Upper lobe of left lung (tissue), 6 donors: ENCODE results near the gene CYP26B1. TPM values are rescaled to one million over a fixed set of nuclear protein-coding genes. Genes with fewer than 3 reads are reported as not detected.

ENCODE experiments used
- ATAC-seq, 2 donors: fragments of 200-7000 bp; cut with Tn5 transposase; one replicate each; pipeline ENCODE4 v1.9.1; 2022; ENCODE audit warnings: mild to moderate bottlenecking in 2 of 2, moderate library complexity in 2 of 2; ENCODE audit not compliant: low FRiP score in 2 of 2
- DNase-seq, 2 donors: peaks; one replicate each; pipeline ENCODE4 v3.0.0-alpha.2; 2019 to 2020
- H3K27ac ChIP-seq, 4 donors: fragments of 200-600 bp; sonication (generic); one replicate each; pipeline ENCODE4 v1.5.1; 2016 to 2019
- H3K27me3 ChIP-seq, 4 donors: fragments of 200-600 bp; sonication (generic); one replicate each; pipeline ENCODE4 v1.5.1; 2017 to 2019
- H3K36me3 ChIP-seq, 4 donors: fragments of 200-600 bp; sonication (generic); one replicate each; pipeline ENCODE4 v1.5.1; 2016 to 2019
- H3K4me1 ChIP-seq, 4 donors: fragments of 200-600 bp; sonication (generic); one replicate each; pipeline ENCODE4 v1.5.1; 2018 to 2019
- H3K4me3 ChIP-seq, 4 donors: fragments of 200-600 bp; sonication (generic); one replicate each; pipeline ENCODE4 v1.5.1; 2017 to 2019; ENCODE audit warnings: mild to moderate bottlenecking in 2 of 4, moderate library complexity in 1 of 4
- H3K9me3 ChIP-seq, 4 donors: fragments of 200-600 bp; sonication (generic); one replicate each; pipeline ENCODE4 v1.5.1; 2018 to 2019
- EP300 ChIP-seq, 4 donors: sonication (generic); formaldehyde crosslinking; IDR thresholded peaks; one replicate each; pipeline ENCODE4 v1.5.1; 2017; ENCODE audit warnings: antibody characterized with exemption in 4 of 4, control low read depth in 2 of 4
- POLR2A ChIP-seq, 4 donors: fragments of 450-650 bp; IDR thresholded peaks; one replicate each; pipeline ENCODE4 v1.5.1; 2016 to 2017; ENCODE audit warnings: antibody characterized with exemption in 4 of 4, mild to moderate bottlenecking in 2 of 4
- POLR2AphosphoS5 ChIP-seq, 2 donors: sonication (generic); formaldehyde crosslinking; IDR thresholded peaks; one replicate each; pipeline ENCODE4 v1.5.1; 2017; ENCODE audit warnings: antibody characterized with exemption in 2 of 2
- WGBS, 2 donors: methylation state at CpG; one replicate each; pipeline ENCODE4 v1.1.5; 2017 to 2018; 5-methylcytosine and 5-hydroxymethylcytosine counted together
- total RNA-seq, 6 donors: library from RNA; depleted of rRNA in 4 of 6; stranded (reverse); fragments of >200 nt in 4 of 6; gene quantifications; one replicate each; pipeline versions ENCODE4 v1.1.0 to v1.2.1, GENCODE V29; 2016 to 2021
- TF ChIP-seq, protein P1 (sequence below), 6 experiments: fragments of 450-650 bp in 4 of 6; fragments of 200-600 bp in 2 of 6; sonication (generic) in 2 of 6; IDR thresholded peaks; one replicate each; pipeline ENCODE4 v1.5.1; 2016 to 2019; ENCODE audit warnings: antibody characterized with exemption in 6 of 6
- donor health status: DM: no; HTN: no; CAD: no; lungs with moderate emphysema.
- donor health status: DM: no; HTN: yes; CAD: no; lungs with severe emphysema.

Gene CYP26B1
- total RNA-seq, 6 donors from 2014 or later = 0.89 to 4.8 (median 4.5) TPM; not detected in 1

DNA sequence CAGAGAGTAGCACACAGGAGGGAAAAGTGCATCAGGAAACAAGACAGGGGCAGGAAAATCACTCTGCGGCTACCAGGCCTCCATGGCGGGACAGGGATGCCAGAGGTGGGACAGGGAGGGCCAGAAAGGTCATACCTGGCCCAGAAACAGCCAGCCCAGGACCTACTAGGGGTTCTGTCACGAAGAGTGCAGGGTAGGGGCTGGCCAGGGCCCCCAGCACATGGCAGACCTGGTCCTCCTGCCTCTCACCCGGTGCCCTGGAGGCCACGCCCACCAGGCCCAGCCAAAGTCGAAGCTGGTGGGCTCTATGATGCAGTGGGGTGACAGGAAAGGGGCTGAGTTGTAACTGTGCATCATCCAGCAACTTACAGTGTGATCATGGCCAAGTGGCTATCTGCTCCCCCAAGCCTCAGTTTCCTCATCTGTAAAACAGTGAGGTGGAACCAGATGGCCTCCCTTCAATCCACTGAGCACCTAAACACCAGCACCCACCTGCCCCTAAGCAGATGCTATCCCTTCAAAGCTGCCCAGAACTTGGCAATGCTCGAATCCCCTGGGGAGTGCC lies 10.6 kb downstream of the CYP26B1 start:
- H3K36me3 ChIP-seq = no peaks in the 10 kb centered on the region
- no peak overlapping the region for H3K27ac ChIP-seq
- 68 to 85% methylated on average over 4 to 7 of the region's 7 CpGs for WGBS, 2 donors
- H3K4me3 ChIP-seq = no peak overlapping the region
- H3K4me1 ChIP-seq = peaks cover 3 to 11% (median 8%) of the 10 kb centered on the region in 4 donors
- DNase-seq (peak in 1 of 2 donors; percentile 62), ATAC-seq (no peak)
- TF ChIP-seq POLR2A (IDR thresholded peaks at IDR 0.05) (no peak), POLR2AphosphoS5 (IDR thresholded peaks at IDR 0.05) (no peak), EP300 (IDR thresholded peaks at IDR 0.05) (no peak)
- TF ChIP-seq, protein P1, sequence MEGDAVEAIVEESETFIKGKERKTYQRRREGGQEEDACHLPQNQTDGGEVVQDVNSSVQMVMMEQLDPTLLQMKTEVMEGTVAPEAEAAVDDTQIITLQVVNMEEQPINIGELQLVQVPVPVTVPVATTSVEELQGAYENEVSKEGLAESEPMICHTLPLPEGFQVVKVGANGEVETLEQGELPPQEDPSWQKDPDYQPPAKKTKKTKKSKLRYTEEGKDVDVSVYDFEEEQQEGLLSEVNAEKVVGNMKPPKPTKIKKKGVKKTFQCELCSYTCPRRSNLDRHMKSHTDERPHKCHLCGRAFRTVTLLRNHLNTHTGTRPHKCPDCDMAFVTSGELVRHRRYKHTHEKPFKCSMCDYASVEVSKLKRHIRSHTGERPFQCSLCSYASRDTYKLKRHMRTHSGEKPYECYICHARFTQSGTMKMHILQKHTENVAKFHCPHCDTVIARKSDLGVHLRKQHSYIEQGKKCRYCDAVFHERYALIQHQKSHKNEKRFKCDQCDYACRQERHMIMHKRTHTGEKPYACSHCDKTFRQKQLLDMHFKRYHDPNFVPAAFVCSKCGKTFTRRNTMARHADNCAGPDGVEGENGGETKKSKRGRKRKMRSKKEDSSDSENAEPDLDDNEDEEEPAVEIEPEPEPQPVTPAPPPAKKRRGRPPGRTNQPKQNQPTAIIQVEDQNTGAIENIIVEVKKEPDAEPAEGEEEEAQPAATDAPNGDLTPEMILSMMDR (IDR thresholded peaks at IDR 0.05) = no peak
- no peaks in the 10 kb centered on the region for H3K9me3 ChIP-seq
- H3K27me3 ChIP-seq = no peaks in the 10 kb centered on the region

DNA sequence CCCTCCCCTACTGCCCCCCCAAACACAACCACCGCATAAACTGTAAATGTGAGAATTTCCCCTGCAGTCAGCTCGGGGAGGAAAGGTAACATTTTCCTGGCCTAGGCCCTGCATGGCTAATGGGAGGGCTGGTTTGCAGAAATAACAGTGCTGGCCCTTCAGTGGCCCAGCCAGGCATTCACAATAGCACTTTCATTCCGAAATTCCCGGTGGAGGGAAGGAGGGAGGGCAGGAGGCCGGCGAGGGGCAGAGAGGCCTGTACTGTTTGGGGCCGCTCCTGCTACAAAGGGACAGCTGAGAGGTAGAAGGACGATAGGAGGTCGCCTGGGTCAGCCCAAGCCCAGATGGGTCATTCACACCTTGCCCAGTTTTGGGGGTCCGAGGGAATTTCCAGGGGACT lies 11.3 kb downstream of the CYP26B1 start:
- H3K27me3 ChIP-seq = no peaks in the 10 kb centered on the region
- 84 to 90% methylated on average over 9 to 10 of the region's 10 CpGs for WGBS, 2 donors
- no peak for TF ChIP-seq POLR2AphosphoS5 (IDR thresholded peaks at IDR 0.05)
- TF ChIP-seq EP300 (IDR thresholded peaks at IDR 0.05) = no peak
- TF ChIP-seq POLR2A (IDR thresholded peaks at IDR 0.05) = no peak
- TF ChIP-seq, protein P1 (IDR thresholded peaks at IDR 0.05) = no peak
- H3K4me3 ChIP-seq = no peak overlapping the region
- H3K36me3 ChIP-seq = no peaks in the 10 kb centered on the region
- no peaks in the 10 kb centered on the region for H3K9me3 ChIP-seq
- H3K27ac ChIP-seq = no peak overlapping the region
- H3K4me1 ChIP-seq = peaks cover 3 to 11% (median 8%) of the 10 kb centered on the region in 4 donors
- ATAC-seq = no peak
- no peak for DNase-seq

DNA sequence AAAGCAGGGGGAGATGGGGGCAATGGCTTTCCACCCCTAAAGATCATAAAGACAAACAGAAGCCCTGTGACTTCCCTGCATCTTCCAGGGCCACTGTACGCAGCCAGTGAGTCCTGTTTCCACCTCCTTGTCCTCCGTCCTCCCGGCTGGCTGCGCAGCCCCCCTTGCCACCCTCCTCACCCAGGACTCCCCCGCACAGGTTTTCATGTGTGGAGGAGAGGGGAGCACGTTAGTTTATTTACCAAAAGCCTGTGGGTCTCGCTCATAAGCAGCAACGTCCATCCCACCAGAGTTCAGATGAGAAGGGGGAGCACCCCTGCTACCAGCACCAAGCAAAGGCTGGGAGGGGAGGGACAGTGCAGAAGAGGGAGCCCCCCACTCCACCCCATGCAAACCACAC lies 11.7 kb downstream of the CYP26B1 start:
- H3K4me1 ChIP-seq = peaks cover 3 to 11% (median 8%) of the 10 kb centered on the region in 4 donors

GRCh38 chr2:72134997-72135800 lies 12.5 kb downstream of the CYP26B1 start:
- H3K4me3 ChIP-seq = no peak overlapping the region
- peaks cover 3 to 11% (median 8%) of the 10 kb centered on the region in 4 donors for H3K4me1 ChIP-seq
- WGBS, 2 donors = 90 to 92% methylated on average over 5 to 19 of the region's 19 CpGs
- TF ChIP-seq POLR2A (IDR thresholded peaks at IDR 0.05) (no peak), EP300 (IDR thresholded peaks at IDR 0.05) (no peak), POLR2AphosphoS5 (IDR thresholded peaks at IDR 0.05) (no peak)
- TF ChIP-seq, protein P1 (IDR thresholded peaks at IDR 0.05) = no peak
- H3K27ac ChIP-seq = no peak overlapping the region
- peak in 1 of 2 donors; percentile 60 for DNase-seq
- H3K9me3 ChIP-seq = no peaks in the 10 kb centered on the region
- ATAC-seq = no peak
- H3K36me3 ChIP-seq = no peaks in the 10 kb centered on the region
- H3K27me3 ChIP-seq = no peaks in the 10 kb centered on the region

More for the DNA sequence above, 11.7 kb downstream of the CYP26B1 start:
- no peaks in the 10 kb centered on the region for H3K27me3 ChIP-seq
- no peaks in the 10 kb centered on the region for H3K36me3 ChIP-seq
- H3K9me3 ChIP-seq = no peaks in the 10 kb centered on the region
- WGBS, 2 donors = 88 to 91% methylated on average over 7 to 8 of the region's 8 CpGs
- TF ChIP-seq, protein P1 (IDR thresholded peaks at IDR 0.05) = no peak
- no peak for TF ChIP-seq EP300 (IDR thresholded peaks at IDR 0.05)
- no peak for TF ChIP-seq POLR2A (IDR thresholded peaks at IDR 0.05)
- TF ChIP-seq POLR2AphosphoS5 (IDR thresholded peaks at IDR 0.05) = no peak
- no peak for DNase-seq
- ATAC-seq = no peak
- no peak overlapping the region for H3K4me3 ChIP-seq
- H3K27ac ChIP-seq = no peak overlapping the region
